SK-N-SH treated with all-trans-retinoic acid at 6 μM for 48 hours (cell line): ENCODE measurements around the gene HNRNPC.
"Not testable (repeated sequence)": the region's sequence is repeated elsewhere in the genome, so short reads cannot be mapped to it uniquely, and the experiment has no call there.

Experiments
- ATAC-seq: fragments of 200-7000 bp; cut with Tn5 transposase; 3 replicates; pipeline ENCODE4 v1.9.1; 2020; ENCODE audit warnings: mild to moderate bottlenecking, moderate library complexity
- ARNTL ChIP-seq: fragments of 450-650 bp; formaldehyde crosslinking; IDR thresholded peaks from 2 replicates; pipeline ENCODE4 v1.5.0; 2020; ENCODE audit warnings: low read depth, mild to moderate bottlenecking, moderate library complexity, borderline replicate concordance
- BACH2 ChIP-seq: fragments of 250-450 bp; sonication (Bioruptor Pico); IDR thresholded peaks from 2 replicates; pipeline ENCODE4 v1.9.0; 2021; ENCODE audit warnings: mild to moderate bottlenecking, borderline replicate concordance
- CSDC2 ChIP-seq: fragments of 250-450 bp; sonication (Bioruptor Pico); IDR thresholded peaks from 2 replicates; pipeline ENCODE4 v1.5.0; 2020; ENCODE audit warnings: mild to moderate bottlenecking, moderate library complexity
- ESRRG ChIP-seq: fragments of 250-450 bp; sonication (Bioruptor Pico); IDR thresholded peaks from 2 replicates; pipeline ENCODE4 v1.6.1; 2021; ENCODE audit warnings: mild to moderate bottlenecking
- GLIS3 ChIP-seq: fragments of 250-450 bp; sonication (Bioruptor Pico); IDR thresholded peaks from 2 replicates; pipeline ENCODE4 v1.5.0; 2020; ENCODE audit warnings: mild to moderate bottlenecking, moderate library complexity
- ISL1 ChIP-seq: fragments of 250-450 bp; sonication (Bioruptor Pico); IDR thresholded peaks from 2 replicates; pipeline ENCODE4 v2.1.2; 2022; ENCODE audit warnings: mild to moderate bottlenecking, moderate library complexity
- PPARA ChIP-seq: fragments of 250-450 bp; sonication (Bioruptor Pico); IDR thresholded peaks from 2 replicates; pipeline ENCODE4 v1.5.0; 2020; ENCODE audit warnings: mild to moderate bottlenecking, borderline replicate concordance
- SNAI2 ChIP-seq: fragments of 250-450 bp; sonication (Bioruptor Pico); IDR thresholded peaks from 2 replicates; pipeline ENCODE4 v1.5.0; 2020; ENCODE audit warnings: mild to moderate bottlenecking, moderate library complexity
- TCF4 ChIP-seq: fragments of 250-450 bp; sonication (Bioruptor Pico); IDR thresholded peaks from 2 replicates; pipeline ENCODE4 v1.8.0; 2021; ENCODE audit warnings: mild to moderate bottlenecking, moderate library complexity, borderline replicate concordance
- ZC3H10 ChIP-seq: fragments of 250-450 bp; sonication (Bioruptor Pico); IDR thresholded peaks from 2 replicates; pipeline ENCODE4 v1.5.1; 2021; ENCODE audit warnings: mild to moderate bottlenecking, moderate library complexity
- ZFP3 ChIP-seq: fragments of 250-450 bp; sonication (Bioruptor Pico); IDR thresholded peaks from 2 replicates; pipeline ENCODE4 v1.5.0; 2020; ENCODE audit warnings: mild to moderate bottlenecking, moderate library complexity
- ZFP30 ChIP-seq: fragments of 450-650 bp; formaldehyde crosslinking; IDR thresholded peaks from 2 replicates; pipeline ENCODE4 v1.5.0; 2022; ENCODE audit warnings: mild to moderate bottlenecking, moderate library complexity
- ZNF565 ChIP-seq: fragments of 450-650 bp; formaldehyde crosslinking; conservative IDR thresholded peaks from 2 replicates; pipeline ENCODE4 v1.5.0; 2020; ENCODE audit warnings: low read depth, mild to moderate bottlenecking, moderate library complexity
- ZNF70 ChIP-seq: fragments of 450-650 bp; formaldehyde crosslinking; IDR thresholded peaks from 2 replicates; pipeline ENCODE4 v1.5.0; 2020; ENCODE audit warnings: mild to moderate bottlenecking, moderate library complexity
- ZNF8 ChIP-seq: fragments of 450-650 bp; formaldehyde crosslinking; IDR thresholded peaks from 2 replicates; pipeline ENCODE4 v1.5.0; 2020; ENCODE audit warnings: mild to moderate bottlenecking, moderate library complexity
- TF ChIP-seq, protein P1 (sequence below): fragments of 250-450 bp; sonication (Bioruptor Pico); IDR thresholded peaks from 2 replicates; pipeline ENCODE4 v1.5.0; 2020; ENCODE audit warnings: mild to moderate bottlenecking, moderate library complexity
- TF ChIP-seq, protein P2 (sequence below): fragments of 250-450 bp; sonication (Bioruptor Pico); IDR thresholded peaks from 2 replicates; pipeline ENCODE4 v1.5.1; 2021; ENCODE audit warnings: mild to moderate bottlenecking, moderate library complexity
- TF ChIP-seq, protein P3 (sequence below): fragments of 250-450 bp; sonication (Bioruptor Pico); IDR thresholded peaks from 2 replicates; pipeline ENCODE4 v1.5.1; 2020; ENCODE audit warnings: low read depth, mild to moderate bottlenecking, moderate library complexity
- TF ChIP-seq, protein P4 (sequence below): fragments of 250-450 bp; sonication (Bioruptor Pico); IDR thresholded peaks from 2 replicates; pipeline ENCODE4 v1.8.0; 2020; ENCODE audit warnings: mild to moderate bottlenecking, moderate library complexity, borderline replicate concordance
- TF ChIP-seq, protein P5 (sequence below): fragments of 250-450 bp; sonication (Bioruptor Pico); IDR thresholded peaks from 2 replicates; pipeline ENCODE4 v1.8.0; 2021; ENCODE audit warnings: low read depth, mild to moderate bottlenecking, moderate library complexity, borderline replicate concordance

HNRNPC gene

DNA sequence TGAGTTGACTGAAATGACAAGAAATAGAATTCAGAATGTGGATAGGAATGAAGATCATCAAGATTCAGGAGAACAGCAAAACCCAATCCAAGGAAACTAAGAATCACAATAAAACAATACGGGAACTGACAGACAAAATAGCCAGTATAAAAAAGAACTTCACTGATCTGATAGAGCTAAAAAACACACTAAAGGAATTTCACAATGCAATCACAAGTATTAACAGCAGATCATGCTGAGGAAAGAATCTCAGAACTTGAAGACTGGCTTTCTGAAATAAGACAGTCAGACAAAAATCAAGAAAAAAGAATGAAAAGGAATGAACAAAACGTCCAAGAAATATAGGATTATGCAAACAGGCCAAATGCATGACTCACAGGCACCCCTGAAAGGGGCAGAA lies 98.1 kb downstream of the HNRNPC start (continued):
- TF ChIP-seq BACH2 (CRISPR knock-in tag) (no peak), GLIS3 (CRISPR knock-in tag) (no peak), ISL1 (CRISPR knock-in tag) (no peak), ARNTL (no peak), ESRRG (CRISPR knock-in tag) (no peak), ZNF565 (no peak), ZC3H10 (no peak), ZFP3 (no peak), SNAI2 (CRISPR knock-in tag) (no peak), ZNF8 (CRISPR knock-in tag) (no peak)
- TF ChIP-seq, protein P1, sequence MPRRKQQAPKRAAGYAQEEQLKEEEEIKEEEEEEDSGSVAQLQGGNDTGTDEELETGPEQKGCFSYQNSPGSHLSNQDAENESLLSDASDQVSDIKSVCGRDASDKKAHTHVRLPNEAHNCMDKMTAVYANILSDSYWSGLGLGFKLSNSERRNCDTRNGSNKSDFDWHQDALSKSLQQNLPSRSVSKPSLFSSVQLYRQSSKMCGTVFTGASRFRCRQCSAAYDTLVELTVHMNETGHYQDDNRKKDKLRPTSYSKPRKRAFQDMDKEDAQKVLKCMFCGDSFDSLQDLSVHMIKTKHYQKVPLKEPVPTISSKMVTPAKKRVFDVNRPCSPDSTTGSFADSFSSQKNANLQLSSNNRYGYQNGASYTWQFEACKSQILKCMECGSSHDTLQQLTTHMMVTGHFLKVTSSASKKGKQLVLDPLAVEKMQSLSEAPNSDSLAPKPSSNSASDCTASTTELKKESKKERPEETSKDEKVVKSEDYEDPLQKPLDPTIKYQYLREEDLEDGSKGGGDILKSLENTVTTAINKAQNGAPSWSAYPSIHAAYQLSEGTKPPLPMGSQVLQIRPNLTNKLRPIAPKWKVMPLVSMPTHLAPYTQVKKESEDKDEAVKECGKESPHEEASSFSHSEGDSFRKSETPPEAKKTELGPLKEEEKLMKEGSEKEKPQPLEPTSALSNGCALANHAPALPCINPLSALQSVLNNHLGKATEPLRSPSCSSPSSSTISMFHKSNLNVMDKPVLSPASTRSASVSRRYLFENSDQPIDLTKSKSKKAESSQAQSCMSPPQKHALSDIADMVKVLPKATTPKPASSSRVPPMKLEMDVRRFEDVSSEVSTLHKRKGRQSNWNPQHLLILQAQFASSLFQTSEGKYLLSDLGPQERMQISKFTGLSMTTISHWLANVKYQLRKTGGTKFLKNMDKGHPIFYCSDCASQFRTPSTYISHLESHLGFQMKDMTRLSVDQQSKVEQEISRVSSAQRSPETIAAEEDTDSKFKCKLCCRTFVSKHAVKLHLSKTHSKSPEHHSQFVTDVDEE (CRISPR knock-in tag): no peak
- TF ChIP-seq, all 23 proteins: peak for 0

DNA sequence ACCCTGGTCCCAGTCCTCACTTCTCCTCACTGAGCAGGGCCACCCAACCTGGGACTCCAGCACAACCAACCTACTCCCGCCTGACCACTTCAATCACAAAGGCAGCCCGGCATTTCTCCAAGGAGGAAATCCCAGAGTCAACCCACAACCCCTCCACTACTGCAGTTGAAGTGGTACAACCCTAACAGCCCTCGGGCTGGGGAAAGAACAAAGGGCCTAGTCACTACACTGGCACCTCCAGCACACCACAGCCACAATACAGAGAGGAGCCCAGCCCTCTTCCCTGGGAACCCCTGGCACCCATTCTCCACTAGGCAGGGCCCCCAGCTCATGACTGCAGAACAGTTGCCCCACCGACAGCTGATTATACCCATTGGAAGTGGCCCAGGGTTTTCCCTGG lies 99.7 kb downstream of the HNRNPC start:
- no peak for ATAC-seq

DNA sequence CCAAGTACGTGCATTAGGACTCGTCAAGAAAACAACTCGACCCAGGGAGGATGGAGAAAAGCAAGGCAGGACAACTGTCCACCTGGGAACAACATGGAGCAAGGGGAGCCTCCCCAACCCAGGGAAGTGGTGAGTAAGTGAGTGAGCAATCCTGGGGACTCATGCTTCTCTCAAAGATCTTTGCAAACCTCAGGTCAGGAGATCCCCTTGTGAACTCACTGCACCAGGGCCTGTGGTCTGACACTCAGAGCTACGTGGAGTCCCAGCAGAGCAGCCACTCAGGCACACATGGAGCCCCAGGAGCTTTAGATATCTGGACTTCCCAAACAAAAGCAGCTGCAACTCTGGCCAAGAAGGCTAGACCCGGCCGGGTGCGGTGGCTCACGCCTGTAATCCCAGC lies 101.2 kb downstream of the HNRNPC start:
- no peak for TF ChIP-seq ZNF70 (CRISPR knock-in tag)
- TF ChIP-seq, protein P2, sequence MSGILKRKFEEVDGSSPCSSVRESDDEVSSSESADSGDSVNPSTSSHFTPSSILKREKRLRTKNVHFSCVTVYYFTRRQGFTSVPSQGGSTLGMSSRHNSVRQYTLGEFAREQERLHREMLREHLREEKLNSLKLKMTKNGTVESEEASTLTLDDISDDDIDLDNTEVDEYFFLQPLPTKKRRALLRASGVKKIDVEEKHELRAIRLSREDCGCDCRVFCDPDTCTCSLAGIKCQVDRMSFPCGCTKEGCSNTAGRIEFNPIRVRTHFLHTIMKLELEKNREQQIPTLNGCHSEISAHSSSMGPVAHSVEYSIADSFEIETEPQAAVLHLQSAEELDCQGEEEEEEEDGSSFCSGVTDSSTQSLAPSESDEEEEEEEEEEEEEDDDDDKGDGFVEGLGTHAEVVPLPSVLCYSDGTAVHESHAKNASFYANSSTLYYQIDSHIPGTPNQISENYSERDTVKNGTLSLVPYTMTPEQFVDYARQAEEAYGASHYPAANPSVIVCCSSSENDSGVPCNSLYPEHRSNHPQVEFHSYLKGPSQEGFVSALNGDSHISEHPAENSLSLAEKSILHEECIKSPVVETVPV (CRISPR knock-in tag): no peak
- TF ChIP-seq CSDC2 (CRISPR knock-in tag): no peak
- TF ChIP-seq ZFP30 (CRISPR knock-in tag): no peak
- TF ChIP-seq ARNTL: no peak
- TF ChIP-seq TCF4: no peak
- no peak for TF ChIP-seq ISL1 (CRISPR knock-in tag)
- no peak for TF ChIP-seq PPARA (CRISPR knock-in tag)
- TF ChIP-seq, protein P3, sequence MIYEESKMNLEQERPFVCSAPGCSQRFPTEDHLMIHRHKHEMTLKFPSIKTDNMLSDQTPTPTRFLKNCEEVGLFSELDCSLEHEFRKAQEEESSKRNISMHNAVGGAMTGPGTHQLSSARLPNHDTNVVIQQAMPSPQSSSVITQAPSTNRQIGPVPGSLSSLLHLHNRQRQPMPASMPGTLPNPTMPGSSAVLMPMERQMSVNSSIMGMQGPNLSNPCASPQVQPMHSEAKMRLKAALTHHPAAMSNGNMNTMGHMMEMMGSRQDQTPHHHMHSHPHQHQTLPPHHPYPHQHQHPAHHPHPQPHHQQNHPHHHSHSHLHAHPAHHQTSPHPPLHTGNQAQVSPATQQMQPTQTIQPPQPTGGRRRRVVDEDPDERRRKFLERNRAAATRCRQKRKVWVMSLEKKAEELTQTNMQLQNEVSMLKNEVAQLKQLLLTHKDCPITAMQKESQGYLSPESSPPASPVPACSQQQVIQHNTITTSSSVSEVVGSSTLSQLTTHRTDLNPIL: no peak
- TF ChIP-seq, protein P1 (CRISPR knock-in tag): no peak
- TF ChIP-seq BACH2 (CRISPR knock-in tag): no peak
- TF ChIP-seq ZC3H10: no peak
- TF ChIP-seq SNAI2 (CRISPR knock-in tag): no peak
- no peak for TF ChIP-seq ESRRG (CRISPR knock-in tag)
- TF ChIP-seq, protein P4, sequence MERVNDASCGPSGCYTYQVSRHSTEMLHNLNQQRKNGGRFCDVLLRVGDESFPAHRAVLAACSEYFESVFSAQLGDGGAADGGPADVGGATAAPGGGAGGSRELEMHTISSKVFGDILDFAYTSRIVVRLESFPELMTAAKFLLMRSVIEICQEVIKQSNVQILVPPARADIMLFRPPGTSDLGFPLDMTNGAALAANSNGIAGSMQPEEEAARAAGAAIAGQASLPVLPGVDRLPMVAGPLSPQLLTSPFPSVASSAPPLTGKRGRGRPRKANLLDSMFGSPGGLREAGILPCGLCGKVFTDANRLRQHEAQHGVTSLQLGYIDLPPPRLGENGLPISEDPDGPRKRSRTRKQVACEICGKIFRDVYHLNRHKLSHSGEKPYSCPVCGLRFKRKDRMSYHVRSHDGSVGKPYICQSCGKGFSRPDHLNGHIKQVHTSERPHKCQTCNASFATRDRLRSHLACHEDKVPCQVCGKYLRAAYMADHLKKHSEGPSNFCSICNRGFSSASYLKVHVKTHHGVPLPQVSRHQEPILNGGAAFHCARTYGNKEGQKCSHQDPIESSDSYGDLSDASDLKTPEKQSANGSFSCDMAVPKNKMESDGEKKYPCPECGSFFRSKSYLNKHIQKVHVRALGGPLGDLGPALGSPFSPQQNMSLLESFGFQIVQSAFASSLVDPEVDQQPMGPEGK (CRISPR knock-in tag): no peak
- no peak for ATAC-seq

More for the DNA sequence above, 99.7 kb downstream of the HNRNPC start:
- no peak for TF ChIP-seq ZFP30 (CRISPR knock-in tag)
- no peak for TF ChIP-seq ISL1 (CRISPR knock-in tag)
- no peak for TF ChIP-seq ARNTL
- TF ChIP-seq ZC3H10: no peak
- no peak for TF ChIP-seq ZNF565
- TF ChIP-seq, protein P2 (CRISPR knock-in tag): no peak
- TF ChIP-seq, protein P5, sequence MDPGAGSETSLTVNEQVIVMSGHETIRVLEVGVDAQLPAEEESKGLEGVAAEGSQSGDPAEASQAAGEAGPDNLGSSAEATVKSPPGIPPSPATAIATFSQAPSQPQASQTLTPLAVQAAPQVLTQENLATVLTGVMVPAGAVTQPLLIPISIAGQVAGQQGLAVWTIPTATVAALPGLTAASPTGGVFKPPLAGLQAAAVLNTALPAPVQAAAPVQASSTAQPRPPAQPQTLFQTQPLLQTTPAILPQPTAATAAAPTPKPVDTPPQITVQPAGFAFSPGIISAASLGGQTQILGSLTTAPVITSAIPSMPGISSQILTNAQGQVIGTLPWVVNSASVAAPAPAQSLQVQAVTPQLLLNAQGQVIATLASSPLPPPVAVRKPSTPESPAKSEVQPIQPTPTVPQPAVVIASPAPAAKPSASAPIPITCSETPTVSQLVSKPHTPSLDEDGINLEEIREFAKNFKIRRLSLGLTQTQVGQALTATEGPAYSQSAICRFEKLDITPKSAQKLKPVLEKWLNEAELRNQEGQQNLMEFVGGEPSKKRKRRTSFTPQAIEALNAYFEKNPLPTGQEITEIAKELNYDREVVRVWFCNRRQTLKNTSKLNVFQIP (CRISPR knock-in tag): no peak

DNA sequence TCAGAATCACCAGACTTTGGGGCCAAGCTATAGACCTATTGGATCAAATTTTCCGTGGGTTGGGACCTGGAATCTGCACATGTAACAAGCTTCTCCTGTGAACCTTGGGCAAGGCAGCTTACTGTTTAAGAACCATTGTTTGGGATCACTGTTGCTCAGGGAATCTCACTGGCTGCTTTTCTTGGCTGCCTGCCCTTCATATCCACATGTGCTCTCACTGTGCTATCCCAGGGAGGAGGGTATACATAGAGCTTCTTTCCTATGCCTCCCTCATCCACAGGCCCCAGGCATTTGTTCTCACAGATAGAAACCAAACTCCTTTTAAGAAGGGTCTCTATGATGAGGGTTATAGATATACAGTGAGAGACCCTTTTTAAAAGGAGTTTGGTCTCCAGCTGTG lies 103.6 kb downstream of the HNRNPC start:
- ATAC-seq: peak; percentile 28; the same call in 1 of the 3 replicates

DNA sequence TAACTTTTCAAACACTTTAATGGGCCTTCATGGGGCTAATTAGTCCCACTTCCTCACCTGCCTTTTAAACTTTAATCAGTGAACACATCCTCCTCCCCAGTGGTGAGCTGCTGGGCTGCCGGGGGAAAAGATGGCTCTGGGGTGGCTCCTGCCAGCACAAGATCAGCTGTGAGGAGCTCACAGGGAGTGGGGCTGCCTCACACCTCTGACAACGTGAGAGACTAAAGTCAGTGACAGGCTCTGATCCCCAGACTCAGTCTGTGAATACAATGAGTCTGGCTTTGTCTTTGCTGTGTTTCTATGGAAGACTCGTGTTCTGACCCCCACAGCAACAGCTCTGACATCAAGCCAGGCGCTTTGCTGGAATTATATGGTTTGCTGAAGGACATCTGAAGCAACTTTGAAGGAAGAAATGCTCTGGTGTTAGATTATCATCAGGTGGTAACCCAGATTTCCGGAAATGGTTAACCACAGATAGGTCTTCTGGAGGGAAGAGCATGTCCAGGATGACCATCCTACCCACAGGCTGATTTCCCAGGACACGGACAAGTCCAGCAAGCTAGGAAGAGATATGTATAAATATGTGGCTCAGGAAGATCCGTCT lies 104.1 kb downstream of the HNRNPC start:
- ATAC-seq: not testable (repeated sequence)
